ENCODE measurements around the gene RFLNA.

The RFLNA gene

DNA sequence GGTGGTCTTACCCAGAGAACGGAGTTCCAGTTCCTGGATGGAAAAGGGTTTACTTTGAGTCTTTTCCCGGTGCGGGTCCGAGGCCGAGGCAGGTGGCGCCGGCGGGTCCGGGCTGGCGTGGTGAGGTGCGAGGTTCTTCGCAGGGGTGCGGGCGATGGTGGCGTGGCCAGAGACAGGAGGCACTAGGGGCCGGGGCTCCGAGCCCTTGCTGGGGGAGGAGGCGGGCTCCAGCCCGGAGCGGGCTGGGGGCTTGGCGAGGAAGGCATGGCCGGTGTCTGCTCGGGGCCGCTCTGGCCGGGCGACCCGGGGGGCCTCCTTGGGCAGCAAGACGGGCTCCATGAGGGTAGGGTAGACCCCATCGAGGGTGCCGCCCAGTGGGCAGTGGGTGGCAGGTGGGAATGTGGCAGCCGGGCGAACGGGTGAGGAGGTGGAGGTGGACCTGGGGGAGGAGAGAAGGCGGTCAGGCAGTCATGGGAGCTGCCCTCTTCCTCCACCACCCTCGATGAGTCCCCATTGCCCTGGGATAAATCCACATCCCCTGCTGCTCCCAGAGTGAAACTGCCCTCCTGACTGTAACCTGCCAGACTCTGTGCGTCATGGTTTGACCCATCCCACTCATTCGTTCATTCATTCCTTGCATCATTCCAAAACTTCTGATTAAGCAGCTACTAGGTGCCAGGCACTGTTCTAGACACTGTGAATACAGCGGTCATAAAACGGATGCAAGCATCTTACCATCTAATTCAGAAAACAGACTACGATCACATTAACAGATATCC is 42.0 kb downstream of the RFLNA start:
- no peak for DNase-seq (ENCODE audit: low read depth in 2 of 2)

DNA sequence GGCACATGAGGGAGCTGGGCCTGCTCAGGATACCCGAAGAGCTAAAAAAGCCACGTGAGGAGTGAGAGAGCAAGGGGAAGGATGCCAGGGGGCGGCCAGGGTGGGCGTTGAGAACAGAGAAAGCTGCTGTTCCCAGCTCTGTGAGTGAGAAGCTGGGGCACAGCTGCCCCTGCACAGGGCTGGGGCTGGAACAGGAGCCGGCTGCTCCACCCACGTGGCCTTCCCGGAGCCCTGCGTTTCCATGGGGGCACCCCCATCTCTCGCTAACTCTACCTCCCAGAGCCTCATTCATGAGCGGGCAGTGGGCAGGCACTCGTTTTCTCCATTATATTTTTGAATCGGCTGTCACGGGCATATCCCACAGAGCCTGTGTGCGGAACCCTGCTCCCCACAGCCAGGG is 42.7 kb downstream of the RFLNA start:
- no peak for DNase-seq (ENCODE audit: low read depth in 2 of 2)

DNA sequence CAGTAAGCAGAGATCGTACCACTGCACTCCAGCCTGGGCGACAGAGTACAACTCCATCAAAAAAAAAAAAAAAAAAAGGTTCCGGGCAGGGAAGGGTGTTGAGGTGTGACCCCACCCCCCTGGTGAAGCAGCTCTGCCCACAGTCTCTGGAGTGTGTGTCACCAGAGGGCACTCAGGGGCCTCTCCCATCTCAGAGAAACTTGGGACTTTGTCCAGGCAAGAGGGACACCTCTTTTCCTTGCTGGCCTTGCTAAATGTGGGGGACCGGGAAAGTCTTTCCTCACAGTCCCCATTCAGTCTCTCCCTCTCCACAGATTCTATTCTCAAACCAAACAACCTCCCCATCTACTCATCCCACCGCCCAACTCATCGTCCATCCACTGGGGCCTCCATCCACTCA is 43.6 kb downstream of the RFLNA start:
- DNase-seq (ENCODE audit: low read depth in 2 of 2): no peak

DNA sequence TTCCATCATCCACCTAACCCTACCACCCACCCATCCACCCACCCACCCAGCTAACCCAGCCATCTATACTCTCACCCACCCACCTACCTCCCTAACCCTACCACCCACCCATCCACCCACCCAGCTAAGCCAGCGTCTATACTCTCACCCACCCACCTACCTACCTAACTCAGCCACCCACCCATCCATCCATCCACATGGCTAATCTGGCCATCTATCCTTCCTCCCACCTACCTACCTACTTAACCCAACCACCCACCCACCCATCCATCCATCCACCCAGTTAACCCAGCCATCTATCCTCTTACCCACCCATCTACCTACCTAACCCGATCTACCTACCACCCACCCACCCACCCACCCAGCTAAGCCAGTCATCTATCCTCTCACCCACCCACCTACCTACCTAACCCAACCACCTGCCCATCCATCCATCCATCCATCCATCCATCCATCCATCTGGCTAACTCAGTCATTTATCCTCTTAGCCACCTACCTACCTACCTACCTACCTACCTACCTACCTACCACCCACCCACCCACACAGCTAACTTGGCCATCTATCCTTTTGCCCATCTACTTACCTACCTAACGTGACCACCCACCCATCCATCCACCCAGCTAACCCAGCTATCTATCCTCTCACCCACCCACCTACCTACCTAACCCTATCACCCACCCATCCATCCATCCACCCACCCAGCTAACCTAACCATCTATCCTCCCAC is 44.1 kb downstream of the RFLNA start:
- DNase-seq (ENCODE audit: low read depth in 2 of 2): no peak

DNA sequence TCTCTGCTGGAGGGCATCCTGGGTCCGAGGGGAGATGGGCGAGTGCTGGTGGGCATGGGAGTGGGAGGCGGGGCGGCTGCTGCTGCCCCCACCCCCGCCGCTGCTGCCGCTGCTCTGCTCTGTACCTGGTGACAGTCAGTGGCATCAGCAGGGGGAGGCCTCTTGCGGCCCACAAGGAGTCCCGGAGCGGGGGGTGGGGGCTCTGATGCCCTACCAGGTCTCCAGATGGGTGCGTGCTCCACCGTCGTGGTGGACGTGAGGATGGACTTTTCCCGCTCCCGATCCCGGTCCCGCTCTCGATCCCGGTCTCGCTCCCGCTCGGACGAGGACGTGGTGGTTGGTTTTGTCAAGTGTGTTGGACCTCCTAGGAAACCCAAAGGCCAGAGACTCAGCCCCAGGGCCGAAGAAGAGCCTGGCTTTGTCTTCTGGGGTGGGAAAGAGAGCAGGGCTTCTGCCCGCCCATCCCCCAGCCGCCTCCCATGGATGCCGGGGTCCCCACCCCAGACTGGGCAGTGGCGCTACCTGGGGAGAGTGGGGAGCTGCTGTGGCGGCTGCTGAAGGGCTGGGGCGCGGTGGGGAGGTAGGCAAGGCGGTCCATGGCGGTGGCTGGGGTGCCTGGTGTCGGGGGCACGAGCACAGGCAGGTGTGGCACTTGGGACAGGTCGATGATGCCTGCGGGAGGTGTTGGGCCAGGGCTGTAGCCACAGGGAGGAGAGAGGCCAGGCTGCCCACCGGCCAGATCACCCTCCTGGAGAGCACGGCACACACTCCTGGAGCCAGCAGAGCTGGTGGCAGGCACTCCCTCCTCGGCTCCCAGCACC is 45.4 kb downstream of the RFLNA start:
- DNase-seq (ENCODE audit: low read depth in 2 of 2): no peak

DNA sequence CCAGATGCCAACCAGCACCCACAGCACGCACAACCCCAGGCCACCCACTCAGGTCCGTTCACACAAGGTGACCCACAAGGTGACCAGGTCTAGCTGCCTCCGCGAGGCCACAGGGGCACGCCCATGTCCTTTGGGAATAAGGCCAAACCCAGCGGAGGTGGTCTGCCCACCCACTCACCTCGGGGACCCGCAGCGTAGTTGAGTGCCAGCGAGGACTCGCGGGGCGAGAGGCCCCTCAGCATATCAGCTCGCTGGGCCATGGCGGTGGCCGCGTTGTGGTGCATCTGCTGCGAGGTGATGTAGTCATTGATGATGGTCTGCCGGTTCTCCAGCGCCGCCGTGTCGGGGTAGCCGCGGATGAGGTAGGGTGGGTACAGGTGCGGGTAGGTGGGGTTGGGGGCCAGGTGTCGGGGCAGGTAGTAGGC is 46.8 kb downstream of the RFLNA start:
- DNase-seq (ENCODE audit: low read depth in 2 of 2): no peak

DNA sequence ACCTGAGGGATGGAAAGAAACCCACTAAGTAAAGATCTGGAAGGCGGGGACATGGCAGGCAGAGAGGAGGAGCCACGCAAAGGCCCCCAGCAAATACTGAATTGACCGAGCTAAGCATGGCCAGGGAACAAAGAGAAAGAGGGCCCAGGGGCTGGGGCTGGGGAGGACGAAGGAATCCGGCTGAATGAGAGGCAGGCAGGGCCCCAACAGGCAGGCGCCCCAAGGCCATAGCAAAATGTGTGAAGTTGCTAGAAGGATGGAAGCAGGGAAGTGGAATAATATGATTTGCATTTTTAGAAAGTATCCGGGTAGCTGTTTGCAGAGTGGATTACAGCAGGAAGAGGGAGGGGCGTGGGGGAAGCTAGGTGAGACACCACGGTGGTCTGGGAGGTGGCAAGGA is 49.1 kb downstream of the RFLNA start:
- DNase-seq (ENCODE audit: low read depth in 2 of 2): no peak

DNA sequence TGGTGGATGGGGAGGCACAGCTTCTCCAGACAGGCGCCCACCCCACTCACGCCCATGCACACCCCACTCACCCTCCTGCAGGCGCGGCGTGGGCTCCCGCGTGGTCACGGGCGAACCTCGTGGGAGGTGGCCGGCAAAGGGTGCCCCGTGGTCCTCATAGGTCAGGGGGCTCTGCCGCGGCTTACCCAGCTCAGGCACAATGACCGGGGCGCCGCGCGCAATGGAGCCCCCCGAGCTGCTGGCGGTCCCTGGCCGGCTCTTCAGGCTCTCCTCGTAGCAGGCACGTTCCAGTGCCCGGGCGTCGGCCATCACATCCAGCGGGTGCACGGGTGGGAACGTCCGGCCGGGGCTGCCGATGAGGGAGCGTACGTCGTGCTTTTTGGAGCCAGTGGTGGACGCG is 49.6 kb downstream of the RFLNA start:
- DNase-seq (ENCODE audit: low read depth in 2 of 2): no peak

DNA sequence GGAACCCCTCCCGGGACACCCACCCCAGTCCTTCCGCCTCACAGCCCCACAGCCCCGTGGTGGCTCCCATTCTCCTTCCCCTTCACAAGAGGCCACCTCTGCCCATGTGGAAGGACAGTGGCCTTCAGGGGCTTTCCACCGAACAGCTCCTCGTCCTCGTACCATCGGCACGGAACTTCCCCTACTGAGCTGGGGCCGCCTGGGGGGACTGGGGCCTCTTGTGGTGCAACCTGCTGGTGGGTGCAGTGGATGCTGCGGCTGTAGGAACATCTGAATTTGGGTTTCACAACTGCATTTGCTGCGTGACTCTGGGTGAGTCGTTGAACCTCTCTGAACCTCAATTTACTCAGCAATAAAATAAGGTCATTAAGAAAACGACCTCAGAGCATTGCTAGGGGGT is 50.9 kb downstream of the RFLNA start:
- no peak for DNase-seq (ENCODE audit: low read depth in 2 of 2)

DNA sequence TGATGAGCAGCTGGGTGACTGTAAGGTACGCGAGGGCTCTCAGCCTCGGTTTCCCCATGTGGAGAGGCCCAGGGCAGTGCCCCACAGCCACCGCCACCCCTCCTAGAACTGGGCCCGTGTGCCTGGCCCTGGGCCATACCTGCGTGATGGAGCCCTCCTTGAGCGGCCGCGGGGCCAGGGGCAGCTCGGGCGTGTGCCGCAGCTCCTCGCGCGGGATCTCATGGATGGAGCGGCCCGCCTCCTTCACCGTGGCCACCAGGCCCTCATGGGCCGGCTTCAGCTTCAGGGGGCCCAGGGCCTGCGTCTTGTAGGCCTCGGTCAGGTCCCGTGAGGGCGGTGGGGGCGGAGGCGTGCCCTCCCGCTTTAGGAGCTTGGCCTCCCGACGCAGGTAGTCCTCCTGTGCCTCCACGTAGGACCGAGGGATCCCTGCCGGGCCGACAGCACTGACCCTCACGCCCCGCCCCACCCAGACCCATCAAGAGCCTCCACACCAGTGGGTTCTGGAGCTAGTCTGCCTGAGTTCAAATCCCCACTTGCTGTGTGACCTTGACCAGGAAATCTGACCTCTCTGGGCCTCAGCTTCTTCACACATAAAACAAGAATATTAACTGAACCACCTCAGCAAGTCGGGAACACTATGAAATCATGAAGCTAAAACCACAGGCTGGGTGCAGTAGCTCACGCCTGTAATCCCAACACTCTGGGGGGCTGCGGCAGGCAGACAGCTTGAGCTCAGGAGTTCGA is 51.7 kb downstream of the RFLNA start:
- DNase-seq (ENCODE audit: low read depth in 2 of 2): no peak

DNA sequence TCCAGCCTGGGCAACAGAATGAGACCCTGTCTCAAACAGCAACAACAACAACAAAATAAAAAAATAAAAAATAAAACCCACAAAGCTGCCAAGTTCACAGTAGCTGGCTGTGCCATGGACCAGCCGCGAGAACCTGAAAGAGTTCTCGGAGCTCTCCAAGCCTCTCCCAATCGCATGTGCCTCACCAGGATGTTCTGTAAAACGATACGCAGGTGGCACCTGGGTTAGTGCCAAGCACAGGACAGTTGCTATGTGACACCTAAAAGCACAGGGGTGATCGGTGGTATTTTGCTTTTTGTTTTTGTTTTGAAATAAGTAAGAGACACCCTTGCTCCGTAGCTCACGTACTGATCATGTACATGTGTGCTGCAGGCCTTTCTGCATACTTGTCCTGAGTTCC is 52.4 kb downstream of the RFLNA start:
- no peak for DNase-seq (ENCODE audit: low read depth in 2 of 2)

DNA sequence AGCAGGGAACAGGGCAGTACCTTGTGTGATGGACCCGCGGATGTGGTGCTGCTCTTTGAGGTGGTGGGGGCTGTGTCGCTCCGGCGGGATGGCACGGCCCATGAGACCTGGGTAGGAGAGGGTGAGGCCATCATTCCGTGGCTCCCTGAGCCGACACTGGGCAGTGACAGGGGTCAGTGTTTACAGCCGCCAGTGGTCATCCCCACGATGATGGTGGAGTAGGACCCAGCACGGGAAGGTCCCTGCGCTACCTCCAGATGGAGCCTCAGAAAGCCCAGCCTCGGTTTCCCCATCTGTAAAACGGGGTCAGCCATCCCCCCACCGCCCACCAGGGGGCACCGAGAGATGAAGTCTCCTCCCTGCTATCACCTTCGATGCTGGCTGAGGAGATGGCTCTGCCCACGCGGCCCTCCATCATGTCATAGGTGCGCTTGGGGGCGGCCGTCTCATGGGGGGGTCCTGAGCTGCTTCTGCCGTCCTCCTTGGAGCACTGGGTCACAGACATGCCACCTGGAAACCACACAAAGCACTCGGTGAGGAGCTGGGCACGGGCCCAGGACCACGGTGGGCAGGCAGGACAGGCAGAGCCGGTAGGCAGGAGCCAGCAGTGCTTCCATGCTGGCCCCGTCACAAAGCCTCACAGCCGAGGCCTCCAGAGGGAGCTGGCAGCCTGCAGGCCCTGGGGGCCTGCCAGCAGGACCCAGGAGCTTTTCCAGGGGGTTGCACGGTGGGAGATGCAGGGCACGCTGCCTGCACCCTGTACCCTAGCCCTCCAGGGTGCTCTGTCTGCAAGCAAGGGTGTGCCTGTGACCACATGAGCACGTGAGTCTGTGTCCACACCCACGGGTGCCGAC is 53.1 kb downstream of the RFLNA start:
- peak in 1 of 2 donors; percentile 3 for DNase-seq (ENCODE audit: low read depth in 2 of 2)

DNA sequence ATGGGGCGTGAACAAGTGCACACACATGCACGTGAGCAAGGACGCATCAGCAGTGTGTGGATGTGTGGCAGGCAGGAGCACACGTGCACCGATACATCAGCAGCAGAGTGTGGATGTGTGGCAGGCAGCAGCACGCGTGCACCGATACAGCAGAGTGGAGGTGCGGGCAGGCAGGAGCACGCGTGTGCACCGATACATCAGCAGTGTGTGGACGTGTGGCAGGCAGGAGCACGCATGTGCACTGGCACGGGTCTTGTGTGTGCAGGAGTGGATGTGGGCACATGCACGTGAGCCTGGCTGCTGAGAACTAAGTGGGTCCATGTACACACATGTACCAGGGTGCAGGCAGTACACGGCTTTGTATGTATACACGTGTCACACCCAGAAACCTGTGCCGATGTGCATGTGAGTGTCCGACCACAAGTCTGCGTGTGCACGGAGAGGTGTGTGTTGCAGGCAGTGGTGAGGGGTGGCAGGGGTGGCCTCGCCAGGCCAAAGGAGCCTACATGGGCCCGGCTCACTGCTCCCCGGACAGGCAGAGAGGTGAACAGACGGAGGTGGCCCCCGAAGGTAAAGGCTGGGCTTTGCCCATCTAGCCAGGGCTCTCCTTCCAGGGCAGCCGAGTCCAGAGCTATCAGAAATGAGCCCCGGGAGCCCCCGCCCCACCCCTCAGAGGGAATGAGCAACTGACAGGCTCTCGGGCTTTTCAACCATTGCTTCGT is 53.9 kb downstream of the RFLNA start:
- no peak for DNase-seq (ENCODE audit: low read depth in 2 of 2)

DNA sequence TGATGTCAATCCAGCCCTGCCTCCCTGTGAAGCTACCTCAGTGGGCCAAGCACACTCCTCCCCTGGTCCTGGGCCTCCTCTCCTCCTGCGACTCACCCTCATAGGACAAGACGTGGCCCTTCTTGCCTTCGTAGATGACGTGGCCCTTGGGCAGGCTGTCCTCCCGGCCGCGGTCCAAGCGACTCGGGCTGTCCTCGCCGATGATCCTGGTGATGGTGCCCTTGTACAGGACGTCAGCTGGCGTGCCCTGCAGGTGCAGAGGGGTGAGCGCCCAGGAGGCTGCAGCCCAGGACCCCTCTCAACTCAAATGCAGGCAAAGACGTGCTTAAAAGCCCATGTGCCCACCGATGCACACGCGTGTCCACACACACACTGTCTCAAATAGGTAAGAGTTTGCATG is 55.6 kb downstream of the RFLNA start:
- DNase-seq (ENCODE audit: low read depth in 2 of 2): no peak

DNA sequence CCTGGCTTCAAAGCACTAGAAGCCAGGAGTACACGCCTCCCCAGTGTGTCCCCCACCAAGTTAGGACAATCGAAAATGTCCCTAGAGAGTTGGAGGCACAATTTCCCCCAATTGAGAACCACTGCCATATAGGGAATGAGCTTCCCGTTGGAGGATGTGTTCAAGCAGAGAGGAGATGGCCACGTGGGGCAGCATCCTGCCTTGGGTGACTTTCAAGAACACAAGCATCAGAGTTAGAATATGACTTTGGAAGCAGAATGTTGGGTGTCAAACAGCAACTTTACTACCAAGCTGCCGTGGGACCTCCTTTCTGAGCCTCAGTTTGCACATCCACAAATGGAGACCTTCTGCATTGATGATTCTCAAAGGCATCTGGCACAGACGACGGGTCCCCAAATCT is 56.5 kb downstream of the RFLNA start:
- DNase-seq (ENCODE audit: low read depth in 2 of 2): no peak

DNA sequence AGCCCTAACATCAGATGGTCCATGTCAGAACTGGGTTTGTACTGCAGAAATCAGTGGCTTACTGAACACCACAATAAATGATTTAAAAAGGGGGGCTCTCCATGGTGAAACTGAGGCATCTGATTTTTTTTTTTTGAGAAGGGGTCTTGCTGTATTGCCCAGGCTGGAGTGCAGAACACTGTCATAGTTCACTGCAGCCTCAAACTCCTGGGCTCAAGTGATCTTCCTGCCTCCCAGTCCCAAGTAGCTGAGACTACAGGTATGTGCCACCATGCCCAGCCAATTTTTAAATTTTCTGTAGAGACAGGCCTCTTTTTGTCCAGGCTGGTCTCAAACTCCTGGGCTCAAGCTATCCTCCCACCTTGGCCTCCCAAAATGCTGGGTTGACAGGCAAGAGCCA is 57.4 kb downstream of the RFLNA start:
- no peak for DNase-seq (ENCODE audit: low read depth in 2 of 2)

DNA sequence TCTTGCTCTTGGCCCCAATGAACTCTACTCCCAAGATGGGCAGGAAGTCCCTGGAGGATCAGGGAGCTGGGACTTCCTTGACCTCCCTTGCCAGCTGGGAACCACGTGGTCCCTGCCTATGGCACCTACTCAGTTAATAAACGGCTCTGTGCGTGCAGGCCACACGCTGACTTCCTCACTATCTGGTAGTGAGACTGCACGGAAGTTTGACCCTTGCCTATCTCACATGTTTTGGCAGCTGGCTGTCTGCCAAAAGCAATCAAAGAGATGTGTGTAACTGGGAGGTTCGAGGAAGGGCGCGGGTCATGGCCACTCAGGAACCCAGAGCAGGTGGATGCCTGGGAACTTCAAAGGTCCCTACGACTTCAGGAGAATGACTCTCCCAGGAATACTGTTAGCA is 57.9 kb downstream of the RFLNA start:
- no peak for DNase-seq (ENCODE audit: low read depth in 2 of 2)

DNA sequence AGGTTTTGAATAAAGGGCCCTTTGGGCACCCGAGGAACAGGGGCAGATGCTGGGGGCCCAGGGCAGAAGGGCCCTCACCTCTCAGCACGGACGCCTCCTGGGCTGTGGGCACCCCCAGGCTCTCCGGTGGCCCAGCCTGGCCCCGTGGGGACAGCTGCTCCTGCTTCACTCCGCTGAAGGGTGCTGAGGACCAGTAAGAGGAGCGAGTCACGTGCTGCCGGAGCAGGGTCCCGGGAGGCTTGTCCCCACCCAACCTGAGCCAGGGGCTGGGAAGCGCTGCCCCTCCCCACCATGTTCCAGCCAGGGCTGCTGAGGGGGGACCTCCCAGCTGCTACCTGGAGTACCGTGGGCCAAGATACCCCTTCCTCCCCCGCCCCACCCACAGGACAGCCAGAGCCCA is 59.5 kb downstream of the RFLNA start:
- DNase-seq (ENCODE audit: low read depth in 2 of 2): no peak

DNA sequence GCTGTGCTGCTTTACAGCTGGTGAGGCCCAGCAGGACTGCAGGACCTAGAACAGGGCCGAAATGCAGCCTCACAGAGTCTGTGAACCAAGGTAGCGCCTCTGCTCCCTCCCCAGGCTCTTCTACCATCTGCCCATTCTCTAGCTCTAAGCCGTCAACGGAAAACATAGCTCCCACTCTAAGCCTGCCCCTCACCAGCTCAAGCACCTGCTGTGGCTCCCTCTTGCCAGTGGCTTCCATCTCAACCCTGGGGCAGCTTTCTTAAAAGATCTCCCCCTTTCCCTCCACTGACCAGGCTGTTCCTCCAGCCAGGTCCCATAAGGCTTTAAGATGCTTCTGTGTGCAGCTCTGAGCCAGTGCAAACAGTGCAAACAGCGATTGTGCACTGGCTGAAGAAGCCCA is 61.3 kb downstream of the RFLNA start:
- no peak for DNase-seq (ENCODE audit: low read depth in 2 of 2)

DNA sequence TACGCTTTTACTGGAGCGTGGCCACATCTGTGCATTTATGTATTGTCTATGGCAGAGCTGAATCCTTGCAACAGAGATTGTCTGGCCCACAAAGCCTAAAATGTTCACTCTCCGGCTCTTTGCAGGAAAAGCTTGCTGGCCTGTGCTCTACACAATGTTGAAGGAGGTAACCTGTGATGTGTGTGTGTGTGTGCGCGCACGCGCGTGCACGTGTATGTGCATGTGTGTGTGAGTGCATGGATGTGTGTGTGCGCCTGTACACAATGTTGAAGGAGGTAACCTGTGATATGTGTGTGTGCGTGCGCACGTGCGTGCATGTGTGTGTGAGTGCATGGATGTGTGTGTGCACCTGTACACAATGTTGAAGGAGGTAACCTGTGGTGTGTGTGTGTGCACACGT is 62.7 kb downstream of the RFLNA start:
- DNase-seq (ENCODE audit: low read depth in 2 of 2): no peak
